CD4-positive, alpha-beta T cell treated with Interleukin-17A for 1 hour (primary cell): ENCODE measurements around the gene RPL3.
A peak's percentile ranks its signal among the peaks of the same experiment; 100 is the strongest.

Experiments used
- DNase-seq: peaks from one replicate; pipeline ENCODE4 v3.0.0-alpha.2; 2020

RPL3 gene

DNA sequence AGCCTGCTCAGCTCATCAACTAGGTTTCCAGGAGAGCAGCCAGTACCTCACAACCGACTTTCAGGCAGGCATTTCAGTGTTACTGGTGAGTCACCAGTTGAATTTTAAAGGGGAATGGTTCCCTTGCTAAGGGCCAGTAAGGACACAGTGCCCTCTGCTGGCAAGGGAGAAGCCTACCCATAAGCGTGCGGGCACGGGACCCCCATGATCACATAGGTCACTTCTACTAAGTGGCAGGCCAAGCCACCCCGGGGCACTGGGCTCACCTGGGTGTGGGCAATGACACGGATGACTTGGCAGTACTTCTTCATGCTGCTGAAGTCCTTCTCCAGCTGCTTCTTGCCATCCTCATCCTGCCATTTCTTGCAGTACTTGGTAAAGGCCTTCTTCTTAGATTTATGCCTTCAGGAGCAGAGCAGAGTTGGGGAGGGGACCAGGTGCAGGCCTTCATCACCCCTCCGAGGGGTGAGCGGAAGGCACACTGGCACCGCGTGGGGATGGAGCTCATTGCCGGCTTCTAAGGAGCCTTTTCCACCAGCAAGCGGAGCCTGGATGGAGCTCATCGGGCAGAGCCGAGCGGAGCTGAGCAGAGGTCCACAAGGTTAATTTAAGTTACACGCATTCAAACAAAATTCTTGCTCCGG is 2.9 kb downstream of the RPL3 start:
- peak; percentile 85 for DNase-seq

- DNase-seq = no peak
Observed at GRCh38 chr22:39315389-39315788, 4.0 kb downstream of the RPL3 start.

DNA sequence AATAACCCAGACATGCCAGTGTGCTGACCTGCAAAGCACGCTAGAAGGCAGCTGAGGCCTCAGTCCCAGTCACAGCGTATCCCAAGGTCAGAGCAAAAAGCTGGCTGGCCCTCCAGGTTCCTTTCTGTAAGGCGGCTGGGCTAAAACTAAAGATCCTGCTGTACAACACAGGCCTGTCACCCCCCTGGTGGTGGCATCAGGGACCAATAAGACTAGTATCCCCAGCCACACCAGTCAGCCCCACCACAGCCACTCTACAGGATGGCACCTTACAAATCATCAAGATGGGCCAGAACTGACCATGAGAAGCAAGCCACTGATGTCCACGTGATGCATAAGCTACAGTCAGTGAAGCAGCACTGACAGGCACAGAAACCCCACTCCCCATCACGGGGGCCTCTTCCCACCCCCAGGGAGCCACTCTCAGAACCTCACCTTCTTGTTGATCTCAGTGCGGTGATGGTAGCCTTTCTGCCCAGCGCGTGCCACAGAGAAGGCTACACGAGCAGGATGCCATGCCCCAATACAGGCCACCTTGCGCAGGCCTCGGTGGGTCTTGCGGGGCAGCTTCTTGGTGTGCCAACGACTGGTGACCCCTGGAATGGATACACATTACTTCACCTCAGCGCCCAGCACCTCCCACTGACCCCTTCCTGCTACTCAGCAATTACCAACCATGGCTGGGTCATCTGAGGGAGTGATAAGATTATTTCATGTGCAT is 5.0 kb downstream of the RPL3 start:
- DNase-seq = no peak

DNA sequence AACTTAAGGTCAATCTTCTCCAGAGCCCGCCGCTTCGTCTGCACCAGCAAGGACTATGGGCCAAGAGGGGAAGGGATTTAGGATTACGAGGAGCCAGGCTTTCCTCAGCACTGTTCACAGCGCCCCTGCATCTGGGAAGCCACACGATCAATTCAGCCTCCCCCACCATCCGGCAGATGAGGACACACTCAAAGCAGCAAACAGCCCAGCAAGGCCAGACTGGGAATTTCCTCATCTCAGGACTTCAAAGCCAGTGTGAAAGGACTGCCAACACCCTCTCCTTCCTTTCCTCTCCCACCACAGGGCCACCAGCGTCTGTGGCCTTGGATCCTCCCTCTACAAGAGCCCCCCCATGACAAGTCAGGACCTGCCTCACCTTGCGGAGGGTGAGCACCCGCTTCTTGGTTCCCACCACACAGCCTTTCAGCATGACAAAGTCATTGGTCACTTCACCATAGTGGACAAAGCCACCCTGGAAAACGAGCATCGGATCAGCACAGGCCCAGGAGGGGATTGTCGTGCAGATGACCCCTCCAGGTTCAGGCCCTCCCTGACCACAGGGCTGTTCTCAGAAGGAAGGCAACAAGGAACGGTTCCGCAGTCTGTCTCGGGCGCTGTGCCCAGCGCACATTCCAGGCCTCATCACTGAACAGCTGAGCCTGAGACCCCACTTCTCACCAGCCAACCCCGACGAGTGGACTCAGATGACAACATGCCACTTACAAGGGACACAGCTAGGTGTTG is 6.0 kb downstream of the RPL3 start:
- no peak for DNase-seq

GRCh38 chr22:39312410-39312809 is 7.0 kb downstream of the RPL3 start:
- no peak for DNase-seq

DNA sequence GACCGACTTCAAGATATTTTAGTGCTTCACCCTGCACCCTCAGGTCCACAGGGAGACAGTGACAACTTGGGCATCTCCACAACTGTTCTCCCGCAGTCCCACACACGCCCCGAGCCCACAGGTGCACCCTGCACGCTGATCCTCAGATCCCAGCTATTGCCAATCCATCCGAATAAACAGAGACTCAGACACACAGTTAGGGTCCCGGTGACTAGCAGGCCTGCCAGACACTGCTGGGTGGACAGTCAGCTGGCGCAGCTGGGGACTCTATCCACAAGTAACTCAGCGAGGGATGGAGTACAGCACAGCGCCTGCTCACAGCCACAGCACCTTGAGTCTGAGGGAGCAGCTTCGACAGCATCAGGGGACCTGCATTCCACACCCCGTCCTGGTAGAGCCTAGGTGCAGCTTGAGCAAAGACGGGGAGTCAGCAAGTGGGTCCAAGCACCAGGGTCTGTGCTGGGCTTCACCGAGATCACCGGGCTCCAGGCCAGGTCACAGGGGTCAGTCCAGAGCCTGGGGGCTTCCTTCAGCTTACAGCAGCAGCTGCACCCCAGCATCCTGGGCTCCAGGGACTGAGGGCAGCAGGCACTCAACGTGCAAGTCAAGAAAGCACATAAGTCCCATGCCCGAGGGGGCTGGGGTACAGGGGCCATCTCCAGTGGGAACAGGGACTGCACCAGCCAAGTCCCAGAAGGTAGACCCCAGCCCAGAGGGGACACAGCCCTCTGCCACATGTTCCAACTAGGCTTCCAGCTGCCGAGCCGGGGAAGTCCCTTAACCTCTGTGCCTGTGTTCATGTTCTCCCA is 7.6 kb downstream of the RPL3 start:
- no peak for DNase-seq

DNA sequence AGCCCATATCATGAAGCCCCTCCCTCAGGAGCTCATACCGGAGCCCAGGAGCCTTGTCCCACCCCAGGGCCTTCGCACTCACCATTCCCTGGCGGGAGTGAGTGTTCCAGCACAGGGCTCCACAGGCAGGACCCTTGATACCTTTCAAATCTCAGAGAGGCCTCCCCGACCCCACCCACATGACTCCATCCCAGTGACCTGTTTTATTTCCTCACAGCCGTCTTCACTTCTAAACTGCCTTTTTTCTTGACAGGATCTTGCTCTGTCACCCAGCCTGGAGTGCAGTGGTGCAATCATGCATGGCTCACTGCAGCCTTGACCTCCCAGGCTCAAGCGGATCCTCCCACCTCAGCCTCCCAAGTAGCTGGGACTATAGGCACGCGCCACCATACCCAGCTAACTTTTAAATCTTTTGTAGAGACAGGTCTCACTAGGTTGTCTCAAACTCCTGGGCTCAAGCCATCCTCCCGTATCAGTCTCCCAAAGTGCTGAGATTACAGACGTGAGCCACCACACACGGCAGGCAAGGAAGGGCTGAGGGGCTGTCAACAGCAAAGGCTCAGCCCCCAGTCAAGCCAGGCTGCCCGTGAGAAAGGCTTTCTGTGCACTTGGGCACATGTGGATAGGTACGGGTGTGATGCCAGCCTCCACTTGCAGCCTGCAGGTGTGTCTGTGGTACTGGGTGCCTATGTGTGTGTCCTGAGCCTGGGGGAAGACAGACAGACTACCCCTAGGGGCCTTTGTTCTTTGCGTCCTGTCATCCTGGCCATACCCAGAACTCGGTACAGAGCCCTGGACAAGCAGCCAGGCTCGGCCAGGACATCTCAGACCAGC is 9.3 kb downstream of the RPL3 start:
- DNase-seq = no peak

DNA sequence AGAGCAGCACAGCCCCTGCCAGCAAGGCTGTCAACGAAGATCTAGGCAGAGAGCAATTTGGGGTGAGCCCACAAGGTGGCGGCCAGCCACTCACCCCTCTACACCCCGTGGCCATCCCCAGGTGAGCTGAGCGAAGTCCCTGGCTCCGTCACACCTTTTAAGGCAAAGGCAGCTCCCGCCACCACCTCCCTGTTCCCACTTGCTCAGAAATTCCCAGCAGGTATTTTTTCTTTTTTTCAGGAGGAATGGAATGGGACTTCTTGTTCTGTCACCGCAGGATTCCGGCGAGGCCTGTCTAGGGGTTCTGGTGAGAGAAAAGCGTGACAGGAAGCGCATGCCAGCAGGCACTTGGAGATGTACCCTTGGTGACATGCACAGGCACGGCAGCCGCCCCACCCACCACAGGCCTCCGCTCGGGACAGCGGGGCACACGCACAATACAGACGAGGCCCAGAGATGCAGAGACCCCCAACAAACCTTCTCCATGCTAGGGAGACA is 10.0 kb downstream of the RPL3 start:
- DNase-seq = no peak

DNA sequence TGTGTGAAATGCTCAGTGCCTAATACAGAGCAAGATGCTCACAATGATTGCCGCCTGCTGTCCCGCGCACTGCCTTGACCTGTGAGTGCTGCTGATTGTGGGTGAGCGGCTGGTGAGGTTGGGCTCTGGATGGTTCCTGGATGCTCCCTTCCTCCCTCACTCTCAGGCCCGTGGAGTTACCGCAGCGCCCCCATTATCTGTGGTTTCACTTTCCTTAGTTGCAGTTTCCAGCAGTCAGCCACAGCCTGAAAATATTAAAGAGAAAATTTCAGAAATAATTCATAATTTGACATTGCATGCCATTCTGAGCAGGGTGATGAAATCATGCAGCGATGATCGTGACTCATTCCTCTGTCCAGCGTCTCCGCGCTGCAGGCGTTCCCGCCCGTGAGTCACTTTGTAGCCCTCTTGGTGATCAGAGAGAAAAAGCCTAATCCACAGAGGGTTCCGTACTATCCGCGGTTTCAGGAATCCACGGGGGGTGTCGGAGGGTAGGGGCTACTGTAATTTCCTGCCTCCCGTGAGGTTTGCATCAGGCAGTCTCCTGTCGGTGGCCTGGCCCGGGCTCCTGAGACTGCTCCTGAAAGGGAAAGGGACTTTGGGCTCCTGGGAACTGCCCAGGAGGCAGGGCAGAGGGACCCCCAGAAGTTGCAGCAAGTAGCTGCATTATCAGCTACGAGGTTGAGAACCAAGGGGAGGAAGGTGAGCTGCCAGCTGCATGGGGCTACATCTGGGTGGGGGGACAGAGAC is 10.6 kb downstream of the RPL3 start:
- DNase-seq = no peak

- peak; percentile 62 for DNase-seq
Observed at GRCh38 chr22:39306456-39307361, 12.7 kb downstream of the RPL3 start.

GRCh38 chr22:39303892-39304671 is 15.3 kb downstream of the RPL3 start:
- DNase-seq = no peak

- DNase-seq = no peak
Observed at GRCh38 chr22:39303358-39303757, 16.1 kb downstream of the RPL3 start.

DNA sequence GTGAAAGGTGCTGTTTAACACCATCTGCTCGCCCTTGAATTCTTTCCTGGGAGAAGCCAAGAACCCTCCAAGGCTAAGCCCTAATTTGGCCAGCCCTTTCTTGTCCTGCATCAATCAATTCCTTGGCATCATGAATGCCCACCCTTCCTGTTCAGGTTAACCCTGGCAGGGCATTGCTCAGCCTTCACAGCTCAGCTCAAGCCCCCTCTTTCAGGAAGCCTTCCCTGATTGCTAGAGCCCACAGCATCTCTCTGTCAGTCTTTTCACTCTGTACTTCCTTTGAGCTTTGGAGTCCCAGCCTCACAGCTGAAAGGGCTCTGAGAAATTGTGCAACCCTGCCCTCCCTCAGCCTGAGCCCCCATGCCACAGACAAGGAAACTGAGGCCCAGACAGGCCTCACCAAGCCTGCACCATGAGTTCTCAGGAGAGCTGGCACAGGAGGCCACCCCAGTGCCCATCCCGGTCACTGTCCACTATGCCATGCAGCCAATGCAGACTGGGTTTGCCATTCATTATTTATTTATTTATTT is 16.9 kb downstream of the RPL3 start:
- DNase-seq = no peak

DNA sequence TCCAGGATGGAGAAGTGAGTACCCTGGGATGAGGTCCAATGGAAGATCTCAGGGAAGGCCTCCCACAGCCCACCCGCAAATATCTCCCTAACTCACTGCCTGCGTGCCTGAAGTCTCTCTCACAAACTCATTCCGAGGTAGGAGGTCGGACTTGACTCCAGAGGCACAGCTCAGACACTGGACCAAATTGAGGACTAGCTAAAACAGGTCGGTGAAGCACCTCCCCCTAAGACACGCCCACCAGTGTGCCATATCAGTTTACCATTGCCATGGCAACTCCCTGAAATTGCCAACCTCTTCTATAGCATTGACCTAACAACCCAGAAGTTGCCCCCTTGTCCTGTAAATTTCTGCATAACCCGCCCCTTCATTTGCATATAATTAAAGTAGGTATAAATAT is 17.5 kb downstream of the RPL3 start:
- DNase-seq = no peak

DNA sequence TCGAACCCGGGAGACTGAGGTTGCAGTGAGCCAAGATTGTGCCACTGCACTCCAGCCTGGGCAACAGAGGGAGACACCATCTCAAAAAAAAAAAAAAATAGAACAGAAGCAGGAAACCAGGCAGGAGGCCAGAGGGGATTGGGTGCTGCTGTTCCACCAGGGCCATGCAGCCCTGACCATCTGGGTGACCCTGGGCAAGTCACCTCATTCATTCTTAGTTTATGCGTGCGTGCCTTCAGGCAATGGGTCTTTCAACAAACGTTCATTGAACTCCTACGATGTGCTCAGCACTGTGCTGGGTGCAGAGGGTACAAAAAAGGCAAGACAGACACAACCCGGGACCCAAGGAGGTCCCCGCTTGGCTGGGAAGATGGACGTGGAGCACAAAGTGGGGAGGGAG is 18.3 kb downstream of the RPL3 start:
- DNase-seq = no peak

- DNase-seq = no peak
Observed at GRCh38 chr22:39300186-39300830, 19.1 kb downstream of the RPL3 start.

DNA sequence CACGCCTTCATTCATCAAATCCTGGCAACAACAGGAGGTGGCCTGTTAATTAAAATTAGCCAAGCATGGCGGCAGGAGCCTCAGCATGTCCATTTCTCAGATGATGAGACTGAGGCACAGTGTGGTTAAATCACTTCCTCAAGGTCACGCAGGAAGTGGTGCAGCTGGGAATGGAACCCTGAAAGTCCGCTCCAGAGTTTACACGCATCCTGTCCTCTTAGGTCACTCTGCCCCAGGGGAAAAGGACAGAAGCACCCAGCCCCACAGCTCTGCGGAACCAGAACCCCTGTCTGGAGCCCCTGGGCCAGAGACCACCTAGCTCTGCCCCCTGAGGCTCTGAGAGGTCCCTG is 19.6 kb downstream of the RPL3 start:
- no peak for DNase-seq

GRCh38 chr22:39298241-39298987 is 21.0 kb downstream of the RPL3 start:
- DNase-seq = no peak
